Osteoblast (primary cell): ENCODE measurements around the gene TMBIM1. TPM values are rescaled to one million over a fixed set of nuclear protein-coding genes. Genes with fewer than 3 reads are reported as not detected.

Experiments used
- DNase-seq: peaks from one replicate; pipeline ENCODE4 v3.0.0; 2011; ENCODE audit warnings: low spot score, mixed read lengths; ENCODE audit not compliant: insufficient read length; ENCODE audit errors: missing footprints
- H2AFZ ChIP-seq: 2 replicates; pipeline ENCODE4 v1.6.0; 2011; ENCODE audit warnings: mild to moderate bottlenecking, low read length
- H3K27ac ChIP-seq: 2 replicates; pipeline ENCODE4 v1.5.1; 2011; ENCODE audit warnings: mild to moderate bottlenecking, low read depth, low read length, moderate library complexity
- H3K27me3 ChIP-seq: 2 replicates; pipeline ENCODE4 v1.6.0; 2012; ENCODE audit warnings: mild to moderate bottlenecking, control low read depth, inconsistent platforms, low read length, moderate library complexity; ENCODE audit not compliant: insufficient read depth
- H3K36me3 ChIP-seq: 2 replicates; pipeline ENCODE4 v1.5.1; 2011; ENCODE audit warnings: mild to moderate bottlenecking, low read length, control low read depth, moderate library complexity; ENCODE audit not compliant: insufficient read depth
- H3K4me1 ChIP-seq: 2 replicates; pipeline ENCODE4 v1.5.1; 2011; ENCODE audit warnings: mild to moderate bottlenecking, low read length, control low read depth, moderate library complexity; ENCODE audit not compliant: insufficient read depth
- H3K4me2 ChIP-seq: 2 replicates; pipeline ENCODE4 v1.6.0; 2011; ENCODE audit warnings: mild to moderate bottlenecking, low read length; ENCODE audit not compliant: insufficient read depth
- H3K4me3 ChIP-seq: fragments of 200-600 bp; sonication (generic); 3 replicates; pipeline ENCODE4 v1.5.1; 2012; ENCODE audit warnings: mild to moderate bottlenecking, low read length, inconsistent platforms; ENCODE audit not compliant: insufficient read depth
- H3K79me2 ChIP-seq: 2 replicates; pipeline ENCODE4 v1.6.0; 2012; ENCODE audit warnings: mild to moderate bottlenecking, low read length, control low read depth, inconsistent platforms; ENCODE audit not compliant: insufficient read depth
- H3K9me3 ChIP-seq: 2 replicates; pipeline ENCODE4 v1.5.1; 2011; ENCODE audit warnings: low read depth, low read length, control low read depth
- H4K20me1 ChIP-seq: 2 replicates; pipeline ENCODE4 v1.6.0; 2012; ENCODE audit warnings: mild to moderate bottlenecking, low read length, control low read depth; ENCODE audit not compliant: insufficient read depth
- total RNA-seq: library from RNA; depleted of rRNA; stranded (reverse); fragments of >200 nt; gene quantifications from 2 replicates; pipeline ENCODE4 v1.2.3, GENCODE V29; 2012
- TF ChIP-seq, protein P1 (sequence below): IDR thresholded peaks from 2 replicates; pipeline ENCODE4 v1.5.1; 2011; ENCODE audit warnings: mild to moderate bottlenecking, low read depth, low read length, moderate library complexity; ENCODE audit errors: extremely low read depth

TMBIM1 gene
- total RNA-seq: 155 and 187 TPM in 2 replicates

DNA sequence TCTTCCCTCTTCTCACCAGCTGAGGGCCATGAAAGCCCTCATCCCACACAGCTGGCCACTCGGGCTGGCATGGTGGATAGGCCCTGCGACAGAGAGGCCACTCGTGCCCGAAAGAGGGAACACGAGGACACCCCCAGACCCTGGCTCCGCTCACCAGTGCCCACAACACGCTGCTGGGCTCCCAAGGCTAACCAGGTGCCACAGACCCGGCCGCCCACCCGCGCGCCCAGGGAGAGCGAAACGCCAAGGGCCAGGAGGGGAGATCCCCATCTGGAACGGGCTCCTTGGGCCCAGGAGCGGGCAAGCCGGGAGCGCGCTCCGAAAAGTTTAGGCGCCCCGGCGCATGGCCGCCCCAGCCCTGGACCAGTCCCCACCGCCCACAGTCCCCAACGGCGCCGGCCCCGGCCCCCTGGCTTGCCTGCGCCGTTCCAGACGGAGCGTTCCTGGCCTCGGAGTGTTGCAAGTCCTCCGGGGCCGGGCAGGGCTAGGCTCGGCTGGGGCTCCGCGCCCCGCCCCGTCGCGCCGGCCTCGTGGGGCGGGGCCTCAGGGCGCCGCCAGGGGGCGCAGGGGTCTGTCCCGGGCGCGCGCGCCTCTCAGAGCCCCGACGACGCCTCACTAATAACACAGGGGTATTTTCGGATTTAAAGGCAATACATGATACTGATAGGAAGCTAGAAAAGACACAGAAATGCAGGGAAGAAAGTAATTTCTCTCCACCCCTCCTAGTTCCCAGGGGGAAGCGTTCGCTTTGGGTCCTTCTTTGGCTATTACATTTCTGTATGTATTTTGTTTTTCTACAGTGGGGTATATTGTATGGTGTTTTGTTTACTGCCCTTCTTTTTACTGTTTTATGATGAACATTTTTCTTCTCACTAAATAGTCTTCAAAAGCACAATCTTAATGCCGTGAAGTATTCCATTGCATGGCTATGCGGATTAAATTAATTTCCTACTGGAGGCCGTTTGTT, at the start of gene TMBIM1:
TSS of gene TMBIM1 (minus strand) at position 456 of the 967 bp plus-strand sequence. CDS start 10,362 bp downstream, outside the sequence.
- Histone ChIP-seq H3K4me2 (peak within 1 kb of the TSS; percentile 94), H3K79me2 (peaks cover 52% of the 10 kb centered on the region)
- peak; percentile 98 for DNase-seq

DNA sequence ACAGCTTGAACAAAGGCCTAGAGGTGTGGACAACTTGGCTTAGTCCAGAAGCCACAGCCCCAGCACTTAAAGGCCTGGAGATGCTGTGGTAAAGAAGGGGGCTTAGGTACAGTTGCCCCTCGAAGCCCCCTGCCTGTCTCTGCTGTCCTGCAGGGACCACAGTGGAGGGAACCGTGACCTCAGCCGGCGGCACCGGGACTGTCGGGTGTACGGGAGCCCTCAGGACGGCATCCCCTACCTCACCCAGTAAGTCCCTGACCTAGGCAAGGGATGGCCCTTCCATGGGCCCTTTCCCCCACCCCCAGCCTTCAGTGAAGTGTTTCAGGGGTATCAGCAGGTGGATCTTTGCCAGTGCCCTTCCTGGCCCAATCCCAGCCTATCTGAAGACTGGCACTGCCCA, 49.1 kb upstream of the TMBIM1 start:
- Histone ChIP-seq H4K20me1 (peaks cover 6% of the 10 kb centered on the region), H3K27ac (no peak overlapping the region), H3K36me3 (no peaks in the 10 kb centered on the region), H3K4me3 (no peak overlapping the region), H3K27me3 (no peaks in the 10 kb centered on the region), H2AFZ (no peak overlapping the region), H3K4me1 (peaks cover 17% of the 10 kb centered on the region), H3K79me2 (no peaks in the 10 kb centered on the region), H3K4me2 (no peak overlapping the region), H3K9me3 (no peaks in the 10 kb centered on the region)
- DNase-seq: no peak
- TF ChIP-seq, protein P1, sequence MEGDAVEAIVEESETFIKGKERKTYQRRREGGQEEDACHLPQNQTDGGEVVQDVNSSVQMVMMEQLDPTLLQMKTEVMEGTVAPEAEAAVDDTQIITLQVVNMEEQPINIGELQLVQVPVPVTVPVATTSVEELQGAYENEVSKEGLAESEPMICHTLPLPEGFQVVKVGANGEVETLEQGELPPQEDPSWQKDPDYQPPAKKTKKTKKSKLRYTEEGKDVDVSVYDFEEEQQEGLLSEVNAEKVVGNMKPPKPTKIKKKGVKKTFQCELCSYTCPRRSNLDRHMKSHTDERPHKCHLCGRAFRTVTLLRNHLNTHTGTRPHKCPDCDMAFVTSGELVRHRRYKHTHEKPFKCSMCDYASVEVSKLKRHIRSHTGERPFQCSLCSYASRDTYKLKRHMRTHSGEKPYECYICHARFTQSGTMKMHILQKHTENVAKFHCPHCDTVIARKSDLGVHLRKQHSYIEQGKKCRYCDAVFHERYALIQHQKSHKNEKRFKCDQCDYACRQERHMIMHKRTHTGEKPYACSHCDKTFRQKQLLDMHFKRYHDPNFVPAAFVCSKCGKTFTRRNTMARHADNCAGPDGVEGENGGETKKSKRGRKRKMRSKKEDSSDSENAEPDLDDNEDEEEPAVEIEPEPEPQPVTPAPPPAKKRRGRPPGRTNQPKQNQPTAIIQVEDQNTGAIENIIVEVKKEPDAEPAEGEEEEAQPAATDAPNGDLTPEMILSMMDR: no peak

More for the DNA sequence above, at the start of gene TMBIM1:
- peak within 1 kb of the TSS; percentile 64 for H3K27ac ChIP-seq
- peaks cover 18% of the 10 kb centered on the region for H4K20me1 ChIP-seq
- peaks cover 34% of the 10 kb centered on the region for H3K4me1 ChIP-seq
- no peaks in the 10 kb centered on the region for H3K27me3 ChIP-seq
- peak within 1 kb of the TSS; percentile 73 for H2AFZ ChIP-seq
- TF ChIP-seq, protein P1: peak; percentile 62
- H3K36me3 ChIP-seq: no peaks in the 10 kb centered on the region
- no peaks in the 10 kb centered on the region for H3K9me3 ChIP-seq
- H3K4me3 ChIP-seq: peak within 1 kb of the TSS; percentile 87

DNA sequence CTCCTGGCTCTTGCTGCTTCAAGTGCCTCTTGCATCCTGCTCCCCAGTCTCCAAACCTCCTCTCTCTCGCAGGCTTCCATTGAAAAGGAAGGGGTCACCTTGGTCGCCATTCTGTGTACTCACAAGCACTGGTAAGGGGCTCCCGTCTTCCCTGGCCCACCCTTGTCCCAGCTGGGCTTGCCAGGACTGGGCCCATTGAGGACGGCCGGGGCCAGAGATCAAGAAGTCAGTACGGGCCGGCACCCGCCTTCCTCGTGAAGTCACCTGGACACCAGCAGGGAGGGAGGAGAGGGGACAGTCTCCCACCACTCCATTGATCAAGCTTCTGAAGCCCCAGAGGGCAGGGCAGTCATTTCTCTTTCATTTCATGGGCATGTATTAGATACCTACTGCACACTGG, 48.4 kb upstream of the TMBIM1 start:
- Histone ChIP-seq H3K27ac (no peak overlapping the region), H3K27me3 (no peaks in the 10 kb centered on the region), H3K36me3 (no peaks in the 10 kb centered on the region), H3K9me3 (no peaks in the 10 kb centered on the region), H3K79me2 (no peaks in the 10 kb centered on the region), H3K4me2 (no peak overlapping the region), H3K4me3 (no peak overlapping the region), H2AFZ (no peak overlapping the region), H4K20me1 (peaks cover 6% of the 10 kb centered on the region), H3K4me1 (peaks cover 17% of the 10 kb centered on the region)
- TF ChIP-seq, protein P1: no peak
- DNase-seq: peak; percentile 34

- peaks cover 5% of the 10 kb centered on the region for H3K4me1 ChIP-seq
Measured at GRCh38 chr2:218334531-218334930, 42.2 kb upstream of the TMBIM1 start.

More at GRCh38 chr2:218334531-218334930, 42.2 kb upstream of the TMBIM1 start:
- H3K4me3 ChIP-seq: no peak overlapping the region
- DNase-seq: no peak
- no peak overlapping the region for H2AFZ ChIP-seq
- no peaks in the 10 kb centered on the region for H3K9me3 ChIP-seq
- no peak overlapping the region for H3K27ac ChIP-seq
- TF ChIP-seq, protein P1: no peak
- H3K79me2 ChIP-seq: no peaks in the 10 kb centered on the region
- no peaks in the 10 kb centered on the region for H3K27me3 ChIP-seq
- no peaks in the 10 kb centered on the region for H3K36me3 ChIP-seq
- H3K4me2 ChIP-seq: no peak overlapping the region
- no peaks in the 10 kb centered on the region for H4K20me1 ChIP-seq
